Naive thymus-derived CD8-positive, alpha-beta T cell (primary cell): ENCODE results near the gene SYT14. TPM values are rescaled to one million over a fixed set of nuclear protein-coding genes. Genes with fewer than 3 reads are reported as not detected.
"Not testable (repeated sequence)": the region's sequence is repeated elsewhere in the genome, so short reads cannot be mapped to it uniquely, and the experiment has no call there.

Experiments used
- ATAC-seq, 2 donors: fragments of 150-1000 bp; cut with Tn5 transposase in 1 of 2; sonication (Bioruptor Pico), chemical (Tn5 transposase) in 1 of 2; 1 replicate in 1 of 2; 2 replicates in 1 of 2; pipeline ENCODE4 v1.10.0; 2021; ENCODE audit warnings: mild to moderate bottlenecking in 2 of 2, moderate library complexity in 2 of 2
- POLR2A ChIA-PET: fragments of 350-600 bp; sonication (Branson Sonifier 250); formaldehyde crosslinking; loops from one replicate; lab custom pipeline; 2021; ENCODE audit warnings: antibody characterized with exemption; lab: Charles Lee
- DNase-seq, 10 donors: peaks; one replicate each; pipeline versions ENCODE4 v3.0.0 to v3.0.0-alpha.2; 2020 to 2022
- H3K27ac Mint-ChIP-seq, 10 donors: one replicate each; pipeline ENCODE4 v1.8.0; 2020 to 2022; ENCODE audit warnings: mild to moderate bottlenecking in 10 of 10, mixed read lengths in 10 of 10, moderate library complexity in 4 of 10, inconsistent platforms in 1 of 10
- H3K27me3 Mint-ChIP-seq, 5 donors: one replicate each; pipeline ENCODE4 v1.8.0; 2021 to 2022; ENCODE audit warnings: mixed read lengths in 5 of 5
- H3K36me3 Mint-ChIP-seq, 3 donors: one replicate each; pipeline ENCODE4 v1.8.0; 2020 to 2022; ENCODE audit warnings: mixed read lengths in 3 of 3, mild to moderate bottlenecking in 2 of 3, inconsistent platforms in 1 of 3
- H3K4me1 Mint-ChIP-seq, 4 donors: one replicate each; pipeline ENCODE4 v1.8.0; 2021 to 2022; ENCODE audit warnings: mixed read lengths in 4 of 4
- H3K4me3 Mint-ChIP-seq, 10 donors: one replicate each; pipeline ENCODE4 v1.8.0; 2020 to 2022; ENCODE audit warnings: mild to moderate bottlenecking in 10 of 10, mixed read lengths in 10 of 10, moderate library complexity in 6 of 10, inconsistent platforms in 1 of 10
- H3K9me3 Mint-ChIP-seq, 9 donors: one replicate each; pipeline ENCODE4 v1.8.0; 2020 to 2022; ENCODE audit warnings: mixed read lengths in 9 of 9, mild to moderate bottlenecking in 3 of 9, inconsistent platforms in 1 of 9, moderate library complexity in 1 of 9
- polyA plus RNA-seq, 3 donors: library from polyadenylated mRNA; unstranded; fragments of 300-500 nt; fragmentation: Illumina TruSeq; gene quantifications; one replicate each; pipeline ENCODE4 v1.2.3, GENCODE V29; 2021
- total RNA-seq, 8 experiments: library from RNA in 2 of 8; stranded (reverse) in 2 of 8; gene quantifications; one replicate each; pipeline ENCODE4 v1.2.3 and lab custom pipeline; 2021 to 2026

Gene SYT14
- total and polyA plus RNA-seq, 5 experiments from 2014 or later: not detected

DNA sequence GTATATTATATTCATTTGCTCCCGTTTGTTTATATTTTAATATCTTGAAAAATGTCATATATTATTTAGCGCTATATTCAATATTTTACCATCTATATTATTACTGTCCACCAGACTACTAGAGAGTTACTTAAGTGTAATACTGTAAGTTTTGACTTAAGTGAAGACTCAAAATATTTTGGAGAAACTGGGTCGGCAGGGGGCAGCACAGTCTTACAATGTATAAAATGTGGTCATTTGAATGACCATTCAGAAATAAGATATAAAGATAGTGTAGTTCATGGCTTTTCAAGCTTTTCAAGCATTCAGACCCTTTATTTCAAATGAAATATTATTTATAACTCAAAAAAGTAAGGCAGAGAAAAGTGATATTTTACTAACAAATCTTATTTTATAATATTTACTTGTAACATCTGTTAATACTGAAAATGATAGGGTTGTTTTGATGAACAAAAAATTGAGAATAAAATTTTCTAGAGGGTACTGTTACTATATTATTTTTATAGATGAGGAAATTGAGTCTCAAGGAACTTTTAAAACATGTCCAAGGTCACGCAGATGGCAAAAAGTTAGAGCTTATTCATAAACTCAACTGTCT lies 205.5 kb downstream of the SYT14 start:
- Mint-ChIP-seq H3K4me3 (no peak overlapping the region), H3K4me1 (no peaks in the 10 kb centered on the region), H3K27me3 (peaks cover 17 to 24% (median 23%) of the 10 kb centered on the region in 5 donors), H3K9me3 (peaks cover 0 to 24% (median 4%) of the 10 kb centered on the region in 9 donors), H3K27ac (no peak overlapping the region), H3K36me3 (peaks cover 0 to 17% (median 0%) of the 10 kb centered on the region in 3 donors)
- peak in 4 of 10 donors; percentile 1 to 8 (median 4) for DNase-seq
- POLR2A ChIA-PET: no interaction called here
- ATAC-seq: no peak

DNA sequence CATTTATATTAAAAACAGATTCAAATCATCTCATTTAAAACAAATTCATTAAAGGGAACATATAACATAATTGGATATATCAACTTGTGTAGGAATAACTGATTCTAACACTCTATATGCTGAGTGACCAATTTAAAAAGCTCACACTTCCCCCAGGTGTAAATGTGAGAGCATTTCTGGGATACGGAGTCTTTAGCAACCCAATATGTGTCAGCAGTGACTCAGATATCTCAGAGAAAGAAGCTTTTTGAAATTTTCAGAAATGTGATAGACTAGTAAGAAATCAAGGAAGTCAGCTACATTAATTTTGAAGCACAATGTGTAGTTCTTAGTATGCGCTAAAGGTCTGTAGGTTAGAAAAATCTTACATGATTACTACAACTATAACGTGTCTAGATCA lies 206.7 kb downstream of the SYT14 start:
- POLR2A ChIA-PET: no interaction called here
- Mint-ChIP-seq H3K36me3 (peaks cover 0 to 13% (median 0%) of the 10 kb centered on the region in 3 donors), H3K9me3 (peaks cover 0 to 19% (median 3%) of the 10 kb centered on the region in 9 donors), H3K27me3 (peaks cover 17 to 24% (median 22%) of the 10 kb centered on the region in 5 donors), H3K27ac (no peak overlapping the region), H3K4me3 (no peak overlapping the region), H3K4me1 (no peaks in the 10 kb centered on the region)
- DNase-seq: no peak
- no peak for ATAC-seq

DNA sequence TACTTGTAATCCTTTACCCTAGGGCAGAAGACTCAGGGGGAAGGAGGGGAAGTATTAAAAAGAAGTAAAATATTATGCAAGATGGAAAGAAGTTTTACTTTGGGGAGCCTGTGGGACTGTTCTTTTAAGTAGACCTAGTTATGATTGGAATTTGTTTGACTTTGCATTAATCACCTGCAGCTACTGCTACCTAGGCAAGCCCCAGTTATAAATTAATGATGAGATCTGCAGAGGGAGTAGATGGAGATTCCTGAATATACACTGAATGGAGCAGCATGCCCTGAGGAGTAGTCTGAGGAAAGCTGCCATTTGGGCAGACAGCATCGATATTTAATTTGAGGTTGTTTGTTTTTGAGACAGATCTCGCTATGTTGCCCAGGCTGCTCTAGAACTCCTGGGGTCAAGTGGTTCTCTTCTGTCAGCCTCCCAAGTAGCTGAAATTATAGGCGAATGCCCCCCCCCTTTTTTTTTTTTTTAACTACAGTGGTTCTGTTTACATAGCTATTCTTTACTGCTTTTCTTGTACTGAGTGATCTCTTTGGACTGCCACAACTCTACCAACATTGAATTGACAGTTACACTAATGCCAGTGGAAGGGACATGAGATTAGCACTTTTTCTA lies 213.1 kb downstream of the SYT14 start:
- Mint-ChIP-seq H3K9me3 (no peaks in the 10 kb centered on the region), H3K4me1 (no peaks in the 10 kb centered on the region), H3K36me3 (no peaks in the 10 kb centered on the region), H3K27me3 (peaks cover 0 to 6% (median 3%) of the 10 kb centered on the region in 5 donors), H3K27ac (no peak overlapping the region), H3K4me3 (no peak overlapping the region)
- POLR2A ChIA-PET: no interaction called here
- DNase-seq: no peak
- no peak for ATAC-seq

DNA sequence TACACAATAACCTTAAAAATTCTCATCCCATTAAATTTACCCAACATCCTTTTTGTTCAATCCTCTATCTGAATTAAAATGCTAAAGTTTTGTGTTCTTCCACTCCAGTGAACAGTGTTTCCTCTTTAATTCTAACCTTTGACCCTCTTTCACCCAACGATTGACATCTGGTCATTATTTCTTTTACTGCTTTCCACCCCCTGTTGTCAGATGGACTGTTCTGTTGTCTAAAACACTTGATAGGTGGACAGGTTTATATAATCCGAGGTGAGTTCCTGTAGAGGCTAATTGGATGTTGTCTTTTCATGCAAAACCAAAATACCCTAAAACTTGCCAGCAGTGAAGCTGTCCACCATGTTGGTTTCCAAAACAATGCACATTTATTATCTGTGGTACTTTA lies 221.2 kb downstream of the SYT14 start:
- Mint-ChIP-seq H3K27ac (peak overlapping the region in 1 of 10 donors; percentile 18), H3K9me3 (no peaks in the 10 kb centered on the region), H3K4me3 (no peak overlapping the region), H3K27me3 (peaks cover 0 to 3% (median 1%) of the 10 kb centered on the region in 5 donors), H3K36me3 (no peaks in the 10 kb centered on the region), H3K4me1 (no peaks in the 10 kb centered on the region)
- ATAC-seq: no peak
- POLR2A ChIA-PET: no interaction called here
- DNase-seq: no peak

DNA sequence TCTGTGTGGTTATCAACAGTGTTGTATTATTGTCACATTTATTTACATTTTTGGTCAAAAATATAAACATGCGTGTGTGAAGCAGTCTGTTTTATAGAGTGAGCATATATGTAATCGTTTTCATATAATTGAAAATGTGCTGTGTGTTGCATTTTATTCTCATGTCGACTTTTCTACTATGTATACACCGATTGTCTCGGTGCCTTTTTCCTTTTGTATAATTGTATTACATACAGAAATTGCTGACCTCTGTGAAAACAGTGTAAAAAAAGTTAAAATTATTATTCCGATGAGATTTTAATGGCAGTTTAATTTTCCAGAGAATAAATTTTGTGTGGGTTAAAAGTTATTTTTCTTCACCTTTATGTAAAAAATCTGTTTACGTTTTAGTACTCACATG lies 232.2 kb downstream of the SYT14 start:
- H3K4me1 Mint-ChIP-seq: no peaks in the 10 kb centered on the region
- DNase-seq (no peak), ATAC-seq (no peak)
- POLR2A ChIA-PET: no interaction called here
- H3K27ac Mint-ChIP-seq: no peak overlapping the region
- peaks cover 6 to 20% (median 12%) of the 10 kb centered on the region in 5 donors for H3K27me3 Mint-ChIP-seq
- no peaks in the 10 kb centered on the region for H3K9me3 Mint-ChIP-seq
- H3K4me3 Mint-ChIP-seq: no peak overlapping the region
- no peaks in the 10 kb centered on the region for H3K36me3 Mint-ChIP-seq

DNA sequence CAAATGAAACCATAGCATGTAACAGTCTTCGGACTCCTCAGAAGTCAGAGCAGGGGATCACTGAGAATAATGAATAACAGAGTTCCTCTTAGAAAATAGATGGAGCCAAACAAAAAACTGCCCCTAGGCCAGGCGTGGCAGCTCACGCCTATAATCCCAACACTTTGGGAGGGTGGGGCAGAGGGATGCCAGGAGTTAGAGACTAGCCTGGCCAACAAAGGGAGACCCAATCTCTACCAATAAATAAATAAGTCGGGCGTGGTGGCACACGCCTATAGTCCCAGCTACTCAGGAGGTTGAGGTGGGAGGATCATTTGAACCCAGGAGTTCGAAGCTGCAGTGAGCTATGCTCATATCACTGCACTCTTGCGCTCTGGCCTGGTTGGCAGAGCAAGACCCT lies 236.1 kb downstream of the SYT14 start:
- Mint-ChIP-seq H3K27me3 (peaks cover 12 to 21% (median 20%) of the 10 kb centered on the region in 5 donors), H3K36me3 (no peaks in the 10 kb centered on the region), H3K4me3 (no peak overlapping the region), H3K9me3 (no peaks in the 10 kb centered on the region), H3K27ac (no peak overlapping the region), H3K4me1 (no peaks in the 10 kb centered on the region)
- DNase-seq (no peak), ATAC-seq (no peak)
- POLR2A ChIA-PET: no interaction called here

DNA sequence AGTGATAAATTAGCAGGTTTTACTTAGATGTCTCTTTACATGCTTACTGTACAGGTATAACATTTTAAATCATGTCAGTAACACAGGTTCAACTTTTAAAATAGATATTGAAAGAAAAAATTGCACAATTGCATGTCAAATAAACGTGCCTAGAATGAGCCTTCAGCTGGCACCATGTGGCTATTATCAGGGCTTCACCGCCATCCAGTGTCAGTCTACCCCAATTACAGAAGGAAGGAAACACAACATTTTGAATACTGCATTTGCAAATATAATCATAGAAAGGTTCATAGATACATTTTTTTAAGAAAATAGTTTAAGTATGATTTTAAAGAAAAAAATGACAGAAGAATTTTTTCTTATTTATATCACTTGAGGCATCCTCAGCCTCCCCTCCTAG lies 247.0 kb downstream of the SYT14 start:
- no peak overlapping the region for H3K4me3 Mint-ChIP-seq
- H3K4me1 Mint-ChIP-seq: no peaks in the 10 kb centered on the region
- H3K27ac Mint-ChIP-seq: no peak overlapping the region
- H3K36me3 Mint-ChIP-seq: no peaks in the 10 kb centered on the region
- peaks cover 0 to 9% (median 3%) of the 10 kb centered on the region in 5 donors for H3K27me3 Mint-ChIP-seq
- POLR2A ChIA-PET: no interaction called here
- no peak for DNase-seq
- no peak for ATAC-seq
- peaks cover 0 to 3% (median 0%) of the 10 kb centered on the region in 9 donors for H3K9me3 Mint-ChIP-seq

DNA sequence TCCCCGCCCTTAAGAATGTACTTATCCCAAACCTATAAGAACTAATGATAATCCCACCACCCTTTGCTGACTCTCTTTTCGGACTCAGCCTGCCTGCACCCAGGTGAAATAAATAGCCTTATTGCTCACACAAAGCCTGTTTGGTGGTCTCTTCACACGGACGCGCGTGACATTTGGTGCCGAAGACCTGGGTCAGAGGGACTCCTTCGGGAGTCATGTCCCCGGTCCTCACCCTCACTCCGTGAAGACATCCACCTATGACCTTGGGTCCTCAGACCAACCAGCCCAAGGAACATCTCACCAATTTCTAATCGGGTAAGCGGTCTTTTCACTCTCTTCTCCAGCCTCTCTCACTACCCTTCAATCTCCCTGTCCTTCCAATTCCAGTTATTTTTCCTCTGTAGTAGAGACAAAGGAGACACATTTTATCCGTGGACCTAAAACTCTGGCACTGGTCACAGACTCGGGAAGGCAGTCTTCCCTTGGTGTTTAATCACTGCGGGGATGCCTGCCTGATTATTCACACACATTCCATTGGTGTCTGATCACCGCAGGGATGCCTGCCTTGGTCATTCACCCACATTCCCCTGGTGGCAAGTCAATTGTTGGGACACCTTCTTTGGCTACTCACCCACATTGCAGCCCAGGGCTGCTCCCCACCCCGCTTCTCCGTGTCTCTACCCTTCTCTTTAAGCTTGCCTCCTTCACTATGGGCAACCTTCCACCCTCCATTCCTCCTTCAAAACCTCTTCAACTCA lies 250.0 kb downstream of the SYT14 start:
- H3K4me1 Mint-ChIP-seq, H3K9me3 Mint-ChIP-seq, H3K27me3 Mint-ChIP-seq, H3K27ac Mint-ChIP-seq, H3K4me3 Mint-ChIP-seq, H3K36me3 Mint-ChIP-seq, POLR2A ChIA-PET, DNase-seq, ATAC-seq: not testable (repeated sequence)

DNA sequence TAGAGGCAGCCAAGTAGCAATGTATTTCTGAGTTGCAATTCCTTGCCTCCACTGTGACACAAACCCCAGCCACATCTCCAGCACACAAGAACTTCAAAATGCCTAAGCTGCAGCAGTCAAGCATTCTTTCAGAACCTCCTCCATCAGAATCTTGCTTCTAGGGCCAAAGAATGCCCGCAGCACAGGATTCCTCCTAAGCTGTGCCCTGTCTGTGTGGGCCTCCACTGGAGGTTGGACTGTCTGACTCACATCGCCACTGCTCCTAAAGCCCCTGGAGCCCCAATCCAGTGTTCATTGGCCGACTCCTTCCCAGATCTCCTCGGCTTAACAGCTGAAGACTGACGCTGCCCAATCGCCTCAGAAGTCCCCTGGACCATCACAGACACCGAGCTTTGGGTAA lies 251.4 kb downstream of the SYT14 start:
- peaks cover 0 to 2% (median 0%) of the 10 kb centered on the region in 5 donors for H3K27me3 Mint-ChIP-seq
- no peak for ATAC-seq
- H3K36me3 Mint-ChIP-seq: no peaks in the 10 kb centered on the region
- no peak overlapping the region for H3K27ac Mint-ChIP-seq
- H3K4me3 Mint-ChIP-seq: no peak overlapping the region
- DNase-seq: no peak
- POLR2A ChIA-PET: no interaction called here
- peaks cover 0 to 3% (median 0%) of the 10 kb centered on the region in 9 donors for H3K9me3 Mint-ChIP-seq
- no peaks in the 10 kb centered on the region for H3K4me1 Mint-ChIP-seq

DNA sequence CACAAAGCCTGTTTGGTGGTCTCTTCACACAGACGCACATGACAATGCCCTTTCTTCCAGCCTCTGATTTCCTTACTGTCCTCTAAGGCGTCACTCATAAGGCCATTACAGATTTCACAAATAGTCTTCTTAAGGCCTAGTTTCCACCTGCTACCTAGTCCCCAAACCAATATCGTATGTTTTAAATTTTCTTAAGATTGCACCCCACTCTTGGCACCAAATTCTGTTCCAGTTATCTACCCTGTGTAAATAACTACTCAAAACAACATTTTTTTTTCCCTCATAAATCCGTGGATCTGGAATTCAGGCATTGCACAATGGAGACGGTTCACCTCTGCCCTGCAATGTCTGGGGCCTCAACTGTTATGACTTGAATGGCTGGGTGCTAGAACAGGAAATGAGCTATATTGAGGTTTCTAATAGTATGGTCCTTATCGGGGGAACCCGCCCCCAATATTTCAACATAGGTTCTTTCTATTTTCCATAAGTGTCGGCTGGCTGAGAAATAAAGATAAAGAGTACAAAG lies 257.7 kb downstream of the SYT14 start:
- no peak for DNase-seq
- Mint-ChIP-seq H3K9me3 (peaks cover 0 to 5% (median 0%) of the 10 kb centered on the region in 9 donors), H3K27me3 (peaks cover 0 to 6% (median 3%) of the 10 kb centered on the region in 5 donors), H3K36me3 (no peaks in the 10 kb centered on the region), H3K4me1 (no peaks in the 10 kb centered on the region), H3K4me3 (no peak overlapping the region), H3K27ac (peak overlapping the region in 1 of 10 donors; percentile 24)
- ATAC-seq: no peak
- POLR2A ChIA-PET: no interaction called here

DNA sequence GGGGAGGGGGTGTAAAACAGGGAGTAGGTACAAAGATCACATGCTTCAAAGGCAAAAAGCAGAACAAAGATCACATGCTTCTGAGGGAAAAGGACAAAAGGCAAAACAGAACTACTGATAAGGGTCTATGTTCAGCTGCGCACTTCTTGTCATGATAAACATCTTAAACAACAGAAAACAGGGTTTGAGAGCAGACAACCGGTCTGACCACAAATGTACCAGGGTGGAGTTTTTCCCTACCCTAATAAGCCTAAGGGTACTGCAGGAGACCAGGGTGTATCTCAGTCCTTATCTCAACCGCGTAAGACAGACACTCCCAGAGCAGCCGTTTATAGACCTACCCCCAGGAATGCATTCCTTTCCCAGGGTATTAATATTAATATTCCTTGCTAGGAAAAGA lies 258.2 kb downstream of the SYT14 start:
- POLR2A ChIA-PET, DNase-seq, H3K4me1 Mint-ChIP-seq, H3K36me3 Mint-ChIP-seq, H3K9me3 Mint-ChIP-seq, ATAC-seq, H3K4me3 Mint-ChIP-seq: not testable (repeated sequence)
- peak overlapping the region in 1 of 10 donors; percentile 24 for H3K27ac Mint-ChIP-seq
- H3K27me3 Mint-ChIP-seq: peaks cover 0 to 11% (median 3%) of the 10 kb centered on the region in 5 donors

GRCh38 chr1:210198840-210199239 lies 260.8 kb downstream of the SYT14 start:
- Mint-ChIP-seq H3K27me3 (peaks cover 0 to 15% (median 4%) of the 10 kb centered on the region in 5 donors), H3K27ac (no peak overlapping the region), H3K9me3 (peaks cover 0 to 5% (median 0%) of the 10 kb centered on the region in 9 donors), H3K4me3 (no peak overlapping the region), H3K36me3 (no peaks in the 10 kb centered on the region), H3K4me1 (no peaks in the 10 kb centered on the region)
- POLR2A ChIA-PET: no interaction called here
- DNase-seq (no peak), ATAC-seq (no peak)
